ENCODE measurements around the gene CPAMD8.
"Not testable (repeated sequence)": the region's sequence is repeated elsewhere in the genome, so short reads cannot be mapped to it uniquely, and the experiment has no call there.

CPAMD8 gene

GRCh38 chr19:17035842-17036424 is 9.3 kb upstream of the CPAMD8 start:
- H4K20me1 ChIP-seq = no peaks in the 10 kb centered on the region

GRCh38 chr19:17031741-17032140 is 5.1 kb upstream of the CPAMD8 start:
- Histone ChIP-seq H3K4me1 (peaks cover 13 to 48% (median 38%) of the 10 kb centered on the region in 10 experiments), H3K9me3 (replicated peaks in 1 of 11) (no peaks in the 10 kb centered on the region), H4K20me1 (peaks cover 0 to 4% (median 0%) of the 10 kb centered on the region in 11 experiments; a peak in 1 of 22 replicates), H3K9ac (no peak overlapping the region), H3K4me3 (no peak overlapping the region), H3K36me3 (no peaks in the 10 kb centered on the region), H3K27ac (no peak overlapping the region), H3K27me3 (peaks cover under 1 to 14% (median 7%) of the 10 kb centered on the region in 11 experiments; a peak in 18 of 22 replicates), H3K4me2 (no peak overlapping the region)
- TF ChIP-seq Cebpa-rat (IDR thresholded peaks at IDR 0.05) = no peak

More at GRCh38 chr19:17035842-17036424, 9.3 kb upstream of the CPAMD8 start:
- TF ChIP-seq Cebpa-rat (IDR thresholded peaks at IDR 0.05) = no peak
- peak overlapping the region in 2 of 11 experiments; percentile 30 to 47; a peak in 2 of 22 replicates for H3K9ac ChIP-seq
- H3K4me1 ChIP-seq = peaks cover 13 to 32% (median 23%) of the 10 kb centered on the region in 10 experiments
- H3K4me3 ChIP-seq = peak overlapping the region in 2 of 10 experiments; percentile 16 to 18; a peak in 2 of 20 replicates
- no peaks in the 10 kb centered on the region for H3K36me3 ChIP-seq
- peak overlapping the region; percentile 15 to 85 (median 56) for H3K4me2 ChIP-seq
- no peaks in the 10 kb centered on the region for H3K9me3 ChIP-seq (replicated peaks in 1 of 11)
- H3K27ac ChIP-seq = peak overlapping the region in 8 of 11 experiments; percentile 12 to 51 (median 30); a peak in 12 of 22 replicates
- no peaks in the 10 kb centered on the region for H3K27me3 ChIP-seq

- Histone ChIP-seq H3K36me3 (peaks cover 0 to 22% (median 10%) of the 10 kb centered on the region in 11 experiments; a peak in 13 of 22 replicates), H3K4me2 (peak overlapping the region; percentile 30 to 81 (median 60); a peak in 18 of 22 replicates), H3K4me3 (no peak overlapping the region; a peak in 1 of 20 replicates), H3K27ac (no peak overlapping the region), H3K4me1 (peaks cover 25 to 45% (median 38%) of the 10 kb centered on the region in 10 experiments), H3K9me3 (replicated peaks in 1 of 11) (peaks cover 22 to 26% (median 24%) of the 10 kb centered on the region in 11 experiments), H3K9ac (peak overlapping the region in 3 of 11 experiments; percentile 11 to 33 (median 28); a peak in 2 of 22 replicates), H3K27me3 (peaks cover 15 to 33% (median 28%) of the 10 kb centered on the region in 11 experiments), H4K20me1 (peaks cover 0 to 4% (median 0%) of the 10 kb centered on the region in 11 experiments; a peak in 1 of 22 replicates)
- TF ChIP-seq Cebpa-rat (IDR thresholded peaks at IDR 0.05) = no peak
Measured at GRCh38 chr19:17027535-17027975, 945 bp upstream of the CPAMD8 start.

- Histone ChIP-seq H3K9me3 (replicated peaks in 1 of 11) (peaks cover 23 to 35% (median 32%) of the 10 kb centered on the region in 11 experiments), H3K9ac (peak overlapping the region; percentile 58 to 75 (median 70)), H3K27me3 (peaks cover 15 to 33% (median 28%) of the 10 kb centered on the region in 11 experiments), H4K20me1 (peaks cover 0 to 4% (median 0%) of the 10 kb centered on the region in 11 experiments; a peak in 1 of 22 replicates), H3K27ac (peak overlapping the region in 10 of 11 experiments; percentile 29 to 61 (median 50); a peak in 17 of 22 replicates), H3K4me2 (peak overlapping the region; percentile 76 to 99 (median 92)), H3K4me3 (peak overlapping the region; percentile 54 to 76 (median 64)), H3K4me1 (peaks cover 40 to 60% (median 51%) of the 10 kb centered on the region in 10 experiments), H3K36me3 (peaks cover 0 to 22% (median 10%) of the 10 kb centered on the region in 11 experiments; a peak in 13 of 22 replicates)
- TF ChIP-seq Cebpa-rat (IDR thresholded peaks at IDR 0.05) = no peak
Measured at GRCh38 chr19:17025991-17026658, 485 bp downstream of the CPAMD8 start.

- Histone ChIP-seq H3K27me3 (peaks cover 15 to 33% (median 28%) of the 10 kb centered on the region in 11 experiments), H3K4me3 (peak overlapping the region in 7 of 10 experiments; percentile 54 to 76 (median 65); a peak in 14 of 20 replicates), H3K4me1 (peaks cover 47 to 67% (median 58%) of the 10 kb centered on the region in 10 experiments), H3K9ac (peak overlapping the region in 7 of 11 experiments; percentile 52 to 73 (median 68); a peak in 9 of 22 replicates), H4K20me1 (peaks cover 0 to 4% (median 0%) of the 10 kb centered on the region in 11 experiments; a peak in 1 of 22 replicates), H3K4me2 (peak overlapping the region; percentile 76 to 99 (median 92)), H3K9me3 (replicated peaks in 1 of 11) (peaks cover 23 to 43% (median 38%) of the 10 kb centered on the region in 11 experiments), H3K27ac (peak overlapping the region in 2 of 11 experiments; percentile 3 to 52; a peak in 1 of 22 replicates), H3K36me3 (peaks cover 0 to 22% (median 10%) of the 10 kb centered on the region in 11 experiments; a peak in 13 of 22 replicates)
- TF ChIP-seq Cebpa-rat (IDR thresholded peaks at IDR 0.05) = no peak
Measured at GRCh38 chr19:17025361-17025760, 1.2 kb downstream of the CPAMD8 start.

- peak overlapping the region in 2 of 10 experiments; percentile 60 to 69; a peak in 3 of 20 replicates for H3K4me3 ChIP-seq
- H3K4me1 ChIP-seq = peaks cover 52 to 72% (median 62%) of the 10 kb centered on the region in 10 experiments
- peaks cover 0 to 22% (median 10%) of the 10 kb centered on the region in 11 experiments; a peak in 13 of 22 replicates for H3K36me3 ChIP-seq
- H3K27me3 ChIP-seq = peaks cover 15 to 33% (median 28%) of the 10 kb centered on the region in 11 experiments
- H3K27ac ChIP-seq, H3K9ac ChIP-seq, H4K20me1 ChIP-seq: not testable (repeated sequence)
- peak overlapping the region in 10 of 11 experiments; percentile 88 to 99 (median 93); a peak in 14 of 22 replicates for H3K4me2 ChIP-seq
- H3K9me3 ChIP-seq (replicated peaks in 1 of 11) = peaks cover 23 to 45% (median 38%) of the 10 kb centered on the region in 11 experiments
Measured at GRCh38 chr19:17024941-17025340, 1.7 kb downstream of the CPAMD8 start.

GRCh38 chr19:17023805-17024204 is 2.8 kb downstream of the CPAMD8 start:
- Histone ChIP-seq H3K27me3 (peaks cover 15 to 33% (median 28%) of the 10 kb centered on the region in 11 experiments), H3K4me1 (peaks cover 53 to 73% (median 62%) of the 10 kb centered on the region in 10 experiments), H4K20me1 (peaks cover 0 to 4% (median 0%) of the 10 kb centered on the region in 11 experiments; a peak in 1 of 22 replicates), H3K36me3 (peaks cover 0 to 26% (median 10%) of the 10 kb centered on the region in 11 experiments; a peak in 13 of 22 replicates), H3K9me3 (replicated peaks in 1 of 11) (peaks cover 23 to 45% (median 38%) of the 10 kb centered on the region in 11 experiments), H3K27ac (no peak overlapping the region), H3K4me2 (peak overlapping the region in 1 of 11 experiments; percentile 92; a peak in 1 of 22 replicates), H3K4me3 (peak overlapping the region in 4 of 10 experiments; percentile 7 to 29 (median 25); a peak in 5 of 20 replicates), H3K9ac (no peak overlapping the region)
- no peak for TF ChIP-seq Cebpa-rat (IDR thresholded peaks at IDR 0.05)

GRCh38 chr19:17022738-17023137 is 3.9 kb downstream of the CPAMD8 start:
- peak overlapping the region in 7 of 10 experiments; percentile 0 to 41 (median 11); a peak in 10 of 20 replicates for H3K4me3 ChIP-seq
- 0 out of 22 replicates have a peak, but pooled peaks cover 0 to 4% (median 0%) of the 10 kb centered on the region in 11 experiments for H4K20me1 ChIP-seq
- peaks cover 23 to 45% (median 38%) of the 10 kb centered on the region in 11 experiments for H3K9me3 ChIP-seq (replicated peaks in 1 of 11)
- peak overlapping the region in 9 of 11 experiments; percentile 15 to 69 (median 55); a peak in 15 of 22 replicates for H3K27ac ChIP-seq
- TF ChIP-seq Cebpa-rat (IDR thresholded peaks at IDR 0.05) = no peak
- H3K9ac ChIP-seq = peak overlapping the region in 3 of 11 experiments; percentile 21 to 41 (median 23); a peak in 5 of 22 replicates
- peak overlapping the region in 10 of 11 experiments; percentile 60 to 92 (median 79); a peak in 20 of 22 replicates for H3K4me2 ChIP-seq
- peaks cover 0 to 26% (median 10%) of the 10 kb centered on the region in 11 experiments; a peak in 13 of 22 replicates for H3K36me3 ChIP-seq
- H3K27me3 ChIP-seq = peaks cover 15 to 32% (median 24%) of the 10 kb centered on the region in 11 experiments
- H3K4me1 ChIP-seq = peaks cover 46 to 66% (median 53%) of the 10 kb centered on the region in 10 experiments

All from BLaER1 treated with 17β-estradiol and CSF1 and Interleukin-3, amounts not matched to agents 10 nM and 100 nM (cell line).